GM18517 (cell line): ENCODE measurements around the gene DTNA.
A peak's percentile ranks its signal among the peaks of the same experiment; 100 is the strongest.

Source experiments
- ATAC-seq: cut with Tn5 transposase; IDR thresholded peaks from one replicate; pipeline ENCODE4 v1.9.1; 2021; ENCODE audit warnings: mild to moderate bottlenecking, moderate library complexity; ENCODE audit not compliant: unreplicated experiment

Gene DTNA

DNA sequence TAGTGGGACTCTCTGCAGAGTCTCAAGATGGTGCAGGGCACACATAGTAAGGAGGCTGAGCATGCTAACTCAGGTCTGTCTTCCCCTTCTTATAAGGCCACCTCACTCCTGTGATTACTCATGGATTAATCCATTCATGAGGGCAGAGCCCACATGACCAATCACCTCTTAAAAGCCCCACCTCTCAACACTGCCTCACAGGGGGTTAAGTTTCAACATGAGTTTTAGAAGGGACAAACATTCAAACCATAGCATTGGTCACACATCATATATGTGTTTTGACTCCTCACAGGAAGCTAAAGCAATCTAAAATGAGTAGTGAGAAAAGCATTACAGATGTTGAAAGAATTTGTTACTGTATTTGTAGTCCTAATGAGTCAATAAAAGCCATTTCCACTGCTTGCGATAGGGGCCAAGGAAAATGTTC lies 57.5 kb downstream of the DTNA start:
- peak; percentile 64 for ATAC-seq

DNA sequence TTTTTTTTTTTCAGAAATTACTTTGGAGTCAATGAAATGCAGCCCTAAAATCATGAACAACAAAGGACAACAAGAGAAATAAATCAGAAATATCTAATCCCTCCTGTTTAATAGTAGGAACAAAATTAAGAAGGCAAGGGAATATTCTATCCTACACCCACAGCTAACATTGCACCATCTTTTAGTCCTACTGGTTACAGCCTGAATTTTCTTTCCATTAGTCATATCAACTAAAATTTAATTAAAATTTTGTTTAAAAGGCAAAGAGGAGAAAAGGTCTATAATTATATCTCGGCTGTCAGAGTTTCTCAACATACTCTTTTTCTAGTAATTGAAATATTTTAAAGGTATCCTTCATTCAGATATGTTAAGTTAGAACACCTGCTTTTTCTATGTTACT lies 61.9 kb downstream of the DTNA start:
- ATAC-seq, result no peak

- no peak for ATAC-seq
Measured at GRCh38 chr18:34772887-34773286, 62.8 kb downstream of the DTNA start.

DNA sequence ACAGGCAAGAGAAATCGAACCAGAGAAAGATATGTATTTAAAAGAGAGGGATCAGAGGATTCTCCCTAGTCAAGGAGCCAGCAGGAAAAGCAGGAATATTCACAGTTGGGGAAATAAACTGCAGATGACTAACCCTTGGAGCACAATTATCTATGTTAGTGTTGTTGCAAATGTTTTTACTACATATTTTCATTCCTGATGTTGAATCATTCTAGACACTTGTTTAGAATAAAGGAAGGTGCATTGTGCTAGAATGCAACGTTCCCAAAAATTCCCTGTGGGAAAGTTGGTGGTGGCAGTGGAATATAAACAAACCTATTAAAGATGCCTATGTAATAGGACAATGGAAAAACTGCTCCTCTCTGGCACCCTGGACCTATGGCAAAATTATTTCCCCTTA lies 63.3 kb downstream of the DTNA start:
- ATAC-seq, result no peak

DNA sequence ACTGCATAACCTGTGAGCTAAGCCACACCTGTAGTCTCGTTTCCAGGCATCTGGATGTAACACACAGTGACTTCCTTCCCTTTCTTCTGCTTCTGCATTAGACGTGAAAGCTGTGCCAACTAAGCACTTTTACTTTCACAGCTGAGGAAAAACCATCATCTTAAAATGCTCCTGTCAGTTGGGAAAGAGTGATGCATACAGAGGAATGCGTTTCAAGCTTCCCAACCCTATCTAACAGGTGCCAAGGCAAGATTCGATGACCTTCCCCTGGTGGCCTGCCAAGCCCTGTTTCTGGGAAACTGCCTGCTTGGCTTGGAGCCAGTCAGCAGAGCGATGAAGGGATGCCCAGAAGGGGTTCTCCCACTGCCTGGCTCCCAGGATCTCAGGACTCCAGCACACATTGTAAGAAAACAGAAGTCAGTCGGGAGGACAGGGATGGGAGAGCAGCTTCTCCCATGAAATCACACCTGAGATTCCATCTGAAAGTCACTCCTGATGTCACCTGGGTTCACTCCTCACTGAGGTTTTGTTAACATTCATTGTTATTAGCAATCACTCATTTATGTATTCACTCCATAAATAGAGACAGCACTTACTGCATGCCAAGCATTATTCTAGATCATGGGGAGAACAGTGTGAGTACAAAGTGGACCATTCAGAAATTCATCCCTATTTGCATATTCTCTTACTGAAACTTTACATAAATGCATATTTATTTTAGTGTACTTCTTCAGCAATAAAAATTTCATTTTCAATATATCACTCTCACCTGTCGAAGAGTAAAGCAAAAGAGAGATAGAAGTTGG lies 64.1 kb downstream of the DTNA start:
- no peak for ATAC-seq

DNA sequence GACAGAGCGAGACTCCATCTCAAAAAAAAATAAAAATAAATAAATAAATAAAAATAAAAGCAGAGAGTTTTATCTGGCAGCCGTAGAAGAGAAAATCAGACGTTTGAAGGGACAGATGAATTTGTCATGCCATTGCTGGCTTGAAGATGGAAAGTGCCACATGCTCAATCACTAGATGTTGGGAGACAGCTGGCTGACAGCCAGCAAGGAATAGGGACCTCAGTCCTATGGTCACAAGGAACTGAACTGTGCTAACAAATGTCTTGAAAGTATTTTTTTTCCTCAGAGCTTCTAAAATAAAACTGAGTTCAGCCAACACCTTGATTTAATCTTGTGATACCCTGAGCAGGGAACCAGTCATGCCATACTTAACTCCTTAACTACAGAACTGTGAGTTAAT lies 65.4 kb downstream of the DTNA start:
- no peak for ATAC-seq

GRCh38 chr18:34779112-34779511 lies 69.0 kb downstream of the DTNA start:
- ATAC-seq, result no peak

- no peak for ATAC-seq
Measured at GRCh38 chr18:34780856-34781255, 70.8 kb downstream of the DTNA start.

- no peak for ATAC-seq
Measured at GRCh38 chr18:34783501-34783900, 73.4 kb downstream of the DTNA start.

GRCh38 chr18:34786162-34786741 lies 76.2 kb downstream of the DTNA start:
- ATAC-seq, result no peak

DNA sequence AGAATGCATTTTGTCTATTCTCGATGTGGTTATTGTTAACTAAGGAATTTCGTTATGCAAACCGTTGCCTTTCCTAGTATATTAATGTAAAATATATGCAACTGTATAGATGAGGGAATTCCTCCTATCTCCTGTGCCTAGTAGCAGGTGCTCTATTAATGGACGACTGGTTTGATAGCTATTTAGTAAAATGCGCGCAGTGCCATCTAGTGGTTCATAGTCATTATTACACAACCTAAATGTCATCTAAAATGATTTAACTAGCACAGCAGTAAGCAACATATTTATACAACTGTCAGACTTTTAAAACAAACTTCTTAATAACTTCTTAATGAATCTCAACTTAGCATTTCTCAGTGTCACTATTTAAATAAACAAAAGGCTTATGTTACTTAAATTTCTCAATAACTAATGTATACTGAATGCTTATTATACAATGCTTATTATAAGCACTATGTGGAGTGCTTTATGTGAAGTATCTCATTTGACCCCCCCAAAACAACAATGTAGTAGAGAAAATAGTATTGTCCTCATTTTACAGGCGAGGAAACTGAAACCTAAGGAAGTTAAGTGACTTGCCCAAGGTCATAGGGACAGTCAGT lies 77.9 kb downstream of the DTNA start:
- peak; percentile 88 for ATAC-seq

DNA sequence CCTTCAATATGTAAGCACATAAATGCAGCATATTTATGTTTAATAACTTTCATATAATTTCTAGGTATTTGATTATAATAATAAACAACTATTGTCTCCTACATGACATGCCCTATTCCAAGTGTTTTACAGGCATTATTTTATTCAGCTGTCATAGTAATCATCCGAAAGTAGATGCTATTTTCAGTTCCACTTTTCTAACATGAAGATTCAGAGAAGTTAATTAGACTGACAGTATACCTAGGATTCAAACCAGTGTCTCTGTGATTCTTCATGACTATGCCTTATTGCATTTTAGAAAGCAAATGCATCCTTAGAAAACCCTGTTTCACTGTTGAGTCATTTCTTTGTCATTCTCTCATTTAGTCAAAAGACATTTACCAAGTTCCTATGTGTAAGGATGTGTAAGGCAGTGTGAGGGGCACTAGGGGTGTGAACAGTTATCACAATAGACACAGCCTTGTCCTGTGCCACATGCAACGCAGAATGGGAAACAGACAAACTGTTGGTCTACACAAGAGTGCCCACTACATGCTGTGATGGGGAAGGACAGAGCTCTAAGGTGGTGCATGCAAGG lies 79.8 kb downstream of the DTNA start:
- ATAC-seq, result no peak

DNA sequence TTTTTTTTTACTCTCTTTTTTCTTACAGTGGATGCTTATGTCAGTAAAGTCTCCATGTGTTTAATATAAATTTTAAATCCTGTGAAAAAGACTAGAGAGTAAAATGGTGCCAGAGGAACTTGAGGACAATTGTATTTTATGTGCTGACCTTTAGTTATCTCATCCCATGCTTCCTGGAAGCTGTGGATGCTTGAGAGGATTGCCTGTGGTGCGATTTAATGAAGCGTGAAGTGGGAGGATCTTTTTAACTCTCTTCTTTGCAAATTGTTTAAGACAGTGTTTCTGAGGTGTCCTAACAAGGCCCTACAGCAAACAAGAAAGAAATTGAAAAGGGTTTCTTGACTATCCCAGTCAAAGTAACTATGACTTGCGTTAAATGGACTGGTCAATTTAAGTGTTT lies 84.2 kb downstream of the DTNA start:
- no peak for ATAC-seq

DNA sequence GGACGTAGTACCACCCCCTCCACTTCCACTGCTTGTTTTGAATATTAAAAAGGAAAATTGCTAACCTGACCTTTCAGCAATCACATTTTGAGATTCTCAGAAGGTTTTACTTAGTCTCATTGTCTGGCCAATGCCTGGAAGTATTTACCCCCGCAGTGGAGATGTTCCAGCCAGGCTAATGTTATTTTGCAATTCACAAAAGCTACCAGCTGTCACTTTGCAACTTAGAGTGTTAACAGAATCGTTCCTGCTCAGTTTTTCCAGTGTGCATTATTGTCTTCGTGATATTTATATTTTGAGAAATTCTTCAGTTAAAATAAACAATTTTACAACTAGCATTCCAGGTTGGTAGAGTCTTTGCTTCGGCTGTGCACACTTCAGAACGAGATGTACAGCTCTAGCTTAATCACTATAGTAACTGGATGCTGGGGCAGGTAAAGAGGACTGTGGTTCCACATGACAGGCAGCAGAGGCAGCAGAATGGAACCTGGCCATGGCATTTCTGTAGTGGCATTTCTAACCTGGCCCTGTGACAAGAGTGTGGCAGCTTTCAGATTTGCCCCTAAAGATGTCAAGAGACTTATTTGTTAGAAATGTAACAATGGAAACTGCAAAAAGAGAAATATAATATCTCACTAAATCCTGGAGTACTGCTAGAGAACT lies 85.1 kb downstream of the DTNA start:
- ATAC-seq, result no peak

DNA sequence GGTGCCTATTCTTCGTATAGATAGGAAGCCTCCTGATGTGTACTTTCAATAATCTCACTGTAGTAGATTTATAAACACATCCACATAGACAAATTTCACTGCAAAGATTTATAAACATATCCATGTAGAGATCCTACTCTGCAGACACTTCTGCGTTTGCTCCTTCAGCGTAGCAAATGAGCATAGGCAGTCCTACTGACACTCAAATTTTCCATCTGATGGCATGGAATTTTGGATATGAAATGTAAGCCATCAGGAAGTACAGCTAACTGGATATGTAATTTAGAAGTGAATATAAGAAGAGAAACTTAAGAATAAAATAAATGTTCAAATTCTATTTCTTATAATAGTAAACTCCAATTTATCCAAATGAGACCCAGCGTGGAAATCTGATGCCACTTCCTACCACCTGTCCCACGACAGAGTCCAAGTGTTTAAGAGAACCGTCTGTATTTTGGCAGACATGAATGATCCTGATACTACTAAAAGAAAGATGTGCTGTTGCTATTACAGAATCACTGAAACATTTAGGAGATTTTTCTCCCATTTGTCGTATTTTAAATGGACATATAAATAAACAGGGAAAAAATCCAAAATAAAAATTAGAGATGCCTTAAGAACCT lies 86.0 kb downstream of the DTNA start:
- ATAC-seq, result no peak

DNA sequence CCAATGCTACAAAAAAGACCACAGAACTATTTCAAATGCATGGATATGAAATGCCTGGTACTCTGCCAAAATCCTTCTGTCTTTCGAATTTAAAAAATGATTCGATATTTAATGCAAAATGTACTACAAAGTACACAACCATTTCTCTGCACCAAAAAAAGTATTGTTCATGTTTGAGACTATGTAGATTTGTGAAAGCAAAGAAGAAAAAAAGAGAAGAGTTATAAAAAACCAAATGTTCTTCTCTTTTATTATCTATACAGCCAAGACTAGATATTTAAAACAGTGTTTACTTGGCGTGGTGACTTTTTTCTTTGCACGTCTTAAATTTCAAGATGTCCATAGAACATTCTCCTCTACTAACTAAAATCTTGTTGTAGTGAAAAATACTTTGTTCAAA lies 89.2 kb downstream of the DTNA start:
- ATAC-seq, result no peak

DNA sequence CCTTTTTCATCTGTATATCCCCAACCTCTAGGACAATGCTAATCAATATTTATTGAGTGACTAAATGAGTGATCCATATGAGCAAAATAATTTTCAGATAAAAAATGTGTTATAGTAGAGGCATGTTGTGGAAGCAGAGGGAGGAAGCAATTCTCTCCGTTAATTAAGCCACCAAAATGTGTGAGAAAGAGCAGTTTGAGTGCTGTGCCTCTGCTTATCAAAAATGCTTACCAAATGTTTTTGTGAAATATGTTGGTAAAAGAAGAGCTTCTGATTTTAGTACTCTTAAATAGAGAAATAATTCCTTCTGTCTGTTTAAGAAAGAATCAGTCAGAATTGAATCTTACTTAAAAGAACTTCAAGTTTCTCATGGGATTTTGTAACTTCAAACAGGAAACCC lies 90.3 kb downstream of the DTNA start:
- ATAC-seq, result no peak

DNA sequence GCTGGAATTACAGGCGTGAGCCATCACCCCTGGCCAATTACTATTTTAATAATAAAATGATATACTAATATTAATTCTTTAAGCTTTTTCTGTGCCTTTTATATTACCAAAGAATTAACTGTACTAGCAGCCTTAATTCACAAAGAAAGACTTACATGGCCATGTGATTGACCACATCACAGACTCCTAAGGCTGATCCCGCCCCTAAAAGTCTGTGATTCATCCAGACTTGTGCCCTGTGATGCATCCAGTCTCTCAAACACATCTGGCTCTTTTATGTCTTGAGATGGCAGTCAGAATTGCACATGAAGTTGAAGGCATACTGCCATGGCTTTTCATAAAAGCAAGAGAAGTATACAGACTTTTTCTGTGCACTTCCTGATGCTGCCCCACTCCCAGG lies 91.7 kb downstream of the DTNA start:
- ATAC-seq, result no peak

- ATAC-seq, result no peak
Measured at GRCh38 chr18:34802959-34803358, 92.9 kb downstream of the DTNA start.

- ATAC-seq, result no peak
Measured at GRCh38 chr18:34803877-34804400, 93.8 kb downstream of the DTNA start.
